Measurements from ENCODE around the gene IRS1.

The IRS1 gene

DNA sequence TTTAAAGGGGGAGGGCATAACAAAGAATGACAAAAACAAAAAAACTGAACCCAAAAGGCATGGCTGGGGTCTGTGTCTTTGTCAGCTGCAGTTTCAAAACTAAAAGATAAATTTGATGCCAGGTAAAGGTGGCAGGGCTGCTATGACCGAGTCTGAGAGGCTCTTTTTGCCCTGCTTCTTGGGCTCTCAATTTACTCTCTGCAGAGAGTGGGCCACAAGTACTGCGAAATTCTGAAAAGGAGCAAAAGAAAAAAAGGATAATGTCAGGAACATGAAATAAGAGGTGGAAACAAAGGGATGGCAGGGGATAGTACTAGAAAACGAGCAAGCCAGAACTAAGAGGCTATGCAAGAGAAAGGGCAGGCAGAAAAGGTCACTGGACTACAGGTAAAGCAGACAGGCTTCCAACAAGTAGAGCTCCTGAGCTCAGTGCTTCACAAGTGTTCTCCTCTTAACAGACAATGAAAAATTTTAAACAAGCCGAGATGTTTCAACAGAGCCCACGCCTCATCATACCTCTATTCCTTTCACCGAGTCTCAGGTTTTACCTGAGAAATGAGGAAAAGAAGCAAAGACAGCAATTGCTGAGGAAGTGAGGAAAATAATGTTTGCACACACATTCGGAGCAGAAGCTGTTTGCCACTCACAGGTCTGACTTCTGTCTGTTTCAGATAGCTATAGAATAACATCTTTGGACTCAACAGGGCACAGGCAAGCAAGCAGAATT, 7.3 kb downstream of the IRS1 start:
- peak overlapping the region; percentile 76 for H3K4me3 ChIP-seq (ENCODE audit: control insufficient read depth, low read depth, low read length)
- DNase-seq (ENCODE audit: low read depth) = peak; percentile 45
- TF ChIP-seq, protein P1, sequence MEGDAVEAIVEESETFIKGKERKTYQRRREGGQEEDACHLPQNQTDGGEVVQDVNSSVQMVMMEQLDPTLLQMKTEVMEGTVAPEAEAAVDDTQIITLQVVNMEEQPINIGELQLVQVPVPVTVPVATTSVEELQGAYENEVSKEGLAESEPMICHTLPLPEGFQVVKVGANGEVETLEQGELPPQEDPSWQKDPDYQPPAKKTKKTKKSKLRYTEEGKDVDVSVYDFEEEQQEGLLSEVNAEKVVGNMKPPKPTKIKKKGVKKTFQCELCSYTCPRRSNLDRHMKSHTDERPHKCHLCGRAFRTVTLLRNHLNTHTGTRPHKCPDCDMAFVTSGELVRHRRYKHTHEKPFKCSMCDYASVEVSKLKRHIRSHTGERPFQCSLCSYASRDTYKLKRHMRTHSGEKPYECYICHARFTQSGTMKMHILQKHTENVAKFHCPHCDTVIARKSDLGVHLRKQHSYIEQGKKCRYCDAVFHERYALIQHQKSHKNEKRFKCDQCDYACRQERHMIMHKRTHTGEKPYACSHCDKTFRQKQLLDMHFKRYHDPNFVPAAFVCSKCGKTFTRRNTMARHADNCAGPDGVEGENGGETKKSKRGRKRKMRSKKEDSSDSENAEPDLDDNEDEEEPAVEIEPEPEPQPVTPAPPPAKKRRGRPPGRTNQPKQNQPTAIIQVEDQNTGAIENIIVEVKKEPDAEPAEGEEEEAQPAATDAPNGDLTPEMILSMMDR (conservative IDR thresholded peaks at IDR 0.05; ENCODE audit: control insufficient read depth, insufficient read depth, low read depth, low read length) = no peak

DNA sequence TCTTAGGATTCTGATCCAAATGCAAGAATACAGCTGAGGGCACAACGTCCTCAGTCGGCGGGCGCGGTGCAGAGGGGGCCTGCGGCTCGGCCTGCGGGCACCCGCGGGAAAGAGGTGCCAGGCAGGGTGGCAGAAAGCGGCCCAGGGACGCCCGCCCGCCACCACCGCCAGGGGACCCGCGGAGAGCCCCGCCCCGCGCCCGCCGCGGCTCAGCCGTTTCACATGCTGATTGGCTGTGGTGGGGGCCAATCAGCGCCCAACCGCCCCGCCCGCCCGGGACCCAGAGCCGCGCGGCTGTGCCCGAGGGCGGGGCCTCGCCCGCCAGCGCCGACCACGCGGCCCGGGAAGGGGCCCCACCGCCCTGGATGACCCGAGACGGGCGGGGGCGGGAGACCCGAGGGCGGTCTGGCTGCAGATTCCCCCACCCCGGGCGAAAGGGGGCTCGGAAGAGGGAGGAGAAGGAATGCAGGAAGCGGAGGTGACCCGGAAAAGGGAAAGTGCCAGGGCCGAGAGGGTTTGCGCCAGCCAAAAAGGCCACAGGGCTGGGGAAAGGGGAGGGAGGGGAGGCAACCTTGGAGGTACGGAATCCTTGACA, 8.0 kb downstream of the IRS1 start:
- DNase-seq (ENCODE audit: low read depth) = peak; percentile 70
- TF ChIP-seq, protein P1 (conservative IDR thresholded peaks at IDR 0.05; ENCODE audit: control insufficient read depth, insufficient read depth, low read depth, low read length) = no peak
- H3K4me3 ChIP-seq (ENCODE audit: control insufficient read depth, low read depth, low read length) = peak overlapping the region; percentile 76

DNA sequence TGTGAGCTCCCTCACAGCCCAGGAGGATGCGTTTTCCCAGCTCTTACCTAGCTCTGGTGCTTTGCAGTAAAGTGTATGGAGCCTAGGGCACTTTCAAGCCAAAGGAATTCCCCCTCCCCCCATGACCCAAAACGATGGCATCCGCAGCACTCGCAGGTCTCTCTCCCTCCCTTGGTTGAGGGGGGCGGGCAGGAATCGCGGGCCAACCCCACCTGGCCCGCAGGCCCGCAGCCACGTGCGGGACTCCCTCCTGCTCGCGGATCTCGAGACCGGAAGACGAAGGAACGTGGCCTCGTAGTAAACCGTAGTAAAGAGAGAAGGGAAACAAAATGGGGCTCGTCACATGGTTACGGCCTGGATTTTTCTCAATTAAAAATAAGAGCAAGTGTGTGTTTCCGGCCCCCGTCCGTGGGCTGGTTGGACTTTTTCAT, 8.5 kb downstream of the IRS1 start:
- peak; percentile 68 for DNase-seq (ENCODE audit: low read depth)
- peak overlapping the region; percentile 47 for H3K4me3 ChIP-seq (ENCODE audit: control insufficient read depth, low read depth, low read length)
- TF ChIP-seq, protein P1 (conservative IDR thresholded peaks at IDR 0.05; ENCODE audit: control insufficient read depth, insufficient read depth, low read depth, low read length) = no peak

DNA sequence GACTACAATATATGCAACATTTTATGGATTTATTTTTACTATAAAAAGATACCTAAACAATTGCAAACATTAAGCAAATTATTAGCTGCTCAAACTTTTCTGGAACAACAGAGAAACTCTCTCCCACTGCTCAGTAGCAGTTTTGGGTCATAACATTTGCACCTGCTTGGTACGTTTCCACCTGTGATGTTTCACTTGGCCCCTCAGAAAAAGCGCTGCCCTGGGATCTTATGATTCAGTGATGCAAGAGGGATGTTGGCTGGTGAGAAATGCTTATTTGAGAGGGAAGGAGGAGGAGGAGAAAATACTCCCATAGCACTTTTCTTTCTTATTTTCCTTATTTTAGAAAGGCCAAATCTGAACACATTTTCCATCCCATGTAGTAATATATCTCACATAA, 9.2 kb downstream of the IRS1 start:
- no peak overlapping the region for H3K4me3 ChIP-seq (ENCODE audit: control insufficient read depth, low read depth, low read length)
- no peak for DNase-seq (ENCODE audit: low read depth)

DNA sequence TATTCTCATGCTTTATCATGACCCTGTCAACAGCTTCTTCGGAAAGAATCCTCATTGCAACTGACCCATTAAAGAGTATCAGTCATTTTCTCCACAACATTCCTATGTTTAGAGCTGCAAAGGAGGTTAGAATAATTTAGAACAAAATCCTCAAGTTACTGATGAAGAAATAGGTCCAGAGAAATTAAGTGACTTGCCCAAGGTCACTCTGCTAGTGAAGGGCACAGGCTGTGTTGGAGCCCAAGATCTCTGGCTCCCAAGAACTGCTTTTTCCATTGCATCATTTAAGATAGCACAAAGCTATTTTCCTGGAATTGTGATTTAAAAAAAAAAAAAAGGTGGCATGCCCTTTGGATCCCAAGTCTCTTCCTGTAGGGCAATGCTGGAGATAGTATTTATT, 9.6 kb downstream of the IRS1 start:
- DNase-seq (ENCODE audit: low read depth) = no peak
- H3K4me3 ChIP-seq (ENCODE audit: control insufficient read depth, low read depth, low read length) = no peak overlapping the region
- TF ChIP-seq, protein P1 (conservative IDR thresholded peaks at IDR 0.05; ENCODE audit: control insufficient read depth, insufficient read depth, low read depth, low read length) = no peak

More for the DNA sequence above, 9.2 kb downstream of the IRS1 start:
- TF ChIP-seq, protein P1 (conservative IDR thresholded peaks at IDR 0.05; ENCODE audit: control insufficient read depth, insufficient read depth, low read depth, low read length) = no peak

DNA sequence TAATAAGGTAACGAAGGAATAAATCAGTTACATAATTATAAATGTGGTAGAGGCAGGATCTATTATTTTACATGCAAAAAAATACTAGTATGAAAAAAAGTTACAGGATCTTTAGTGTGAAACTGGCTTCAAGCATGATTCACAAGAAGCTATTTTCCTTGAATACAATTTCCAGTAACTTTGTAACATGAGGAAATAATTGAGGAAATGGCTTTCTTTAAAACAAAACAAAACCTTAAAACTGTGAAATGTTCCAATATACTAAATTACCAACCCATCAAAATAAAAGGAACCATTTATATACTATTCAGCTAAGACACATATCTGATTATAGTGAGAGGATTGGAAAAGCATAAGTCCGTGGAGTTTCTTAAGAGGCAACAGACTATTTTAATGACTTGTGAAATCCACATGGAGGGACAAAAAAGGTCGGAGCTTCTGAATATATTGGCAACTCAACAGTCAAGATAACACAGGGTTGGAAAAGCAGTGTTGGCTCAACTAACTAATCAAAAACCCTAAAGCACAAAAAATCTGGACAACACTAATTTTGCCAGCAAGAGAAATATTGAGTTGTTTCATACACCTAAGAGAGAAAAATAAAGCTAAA, 10.6 kb downstream of the IRS1 start:
- H3K4me3 ChIP-seq (ENCODE audit: control insufficient read depth, low read depth, low read length) = no peak overlapping the region
- DNase-seq (ENCODE audit: low read depth) = peak; percentile 40
- TF ChIP-seq, protein P1 (conservative IDR thresholded peaks at IDR 0.05; ENCODE audit: control insufficient read depth, insufficient read depth, low read depth, low read length) = no peak
